NT2/D1 (cell line): ENCODE results near the gene UBASH3B.

ENCODE experiments used
- SUZ12 ChIP-seq: IDR thresholded peaks from 2 replicates; pipeline ENCODE4 v1.6.1; 2011; ENCODE audit not compliant: insufficient read length, insufficient read depth; ENCODE audit errors: extremely low read depth
- YY1 ChIP-seq: IDR thresholded peaks from 2 replicates; pipeline ENCODE4 v1.6.1; 2011; ENCODE audit not compliant: insufficient read length, insufficient read depth
- ZNF274 ChIP-seq: IDR thresholded peaks from 2 replicates; pipeline ENCODE4 v1.6.1; 2011; ENCODE audit warnings: mild to moderate bottlenecking, low read depth, low read length

GRCh38 chr11:122616718-122617117, 38.8 kb upstream of the UBASH3B start:
- TF ChIP-seq ZNF274 (no peak), YY1 (no peak), SUZ12 (no peak)
